MCF 10A (cell line): ENCODE data around the gene LARP1B. TPM values are rescaled to one million over a fixed set of nuclear protein-coding genes. Genes with fewer than 3 reads are reported as not detected.
A peak's percentile ranks its signal among the peaks of the same experiment; 100 is the strongest.

ENCODE experiments used
- BruUV-seq: library from RNA; stranded (reverse); fragments of 400-500 nt; replicated peaks from 2 replicates; lab custom pipeline; 2021; lab: Mats Ljungman, UMichigan
- CTCF ChIA-PET: fragments of 300-600 bp; sonication (Branson Sonifier 250); formaldehyde crosslinking; extraction: SDS; loops from one replicate; lab custom pipeline; 2021; ENCODE audit warnings: antibody characterized with exemption, inconsistent platforms; lab: Yijun Ruan, JAX
- POLR2A ChIA-PET: fragments of 300-600, 350-650 bp; sonication (Branson Sonifier 250); formaldehyde crosslinking; extraction: SDS; loops from one replicate; lab custom pipeline; 2020; ENCODE audit warnings: antibody characterized with exemption, inconsistent platforms; lab: Yijun Ruan, JAX
- DNase-seq: peaks from one replicate; pipeline ENCODE4 v3.0.0-alpha.2; 2018; ENCODE audit not compliant: unreplicated experiment
- H3K27ac Mint-ChIP-seq: one replicate; pipeline ENCODE4 v1.8.0; 2022; ENCODE audit warnings: mild to moderate bottlenecking, low read depth, mixed read lengths; ENCODE audit not compliant: unreplicated experiment
- H3K27me3 Mint-ChIP-seq: one replicate; pipeline ENCODE4 v1.8.0; 2022; ENCODE audit warnings: mixed read lengths; ENCODE audit not compliant: insufficient read depth, unreplicated experiment
- H3K36me3 Mint-ChIP-seq: one replicate; pipeline ENCODE4 v1.8.0; 2022; ENCODE audit warnings: mild to moderate bottlenecking, moderate library complexity, mixed read lengths; ENCODE audit not compliant: insufficient read depth, unreplicated experiment
- H3K4me1 Mint-ChIP-seq: one replicate; pipeline ENCODE4 v1.8.0; 2022; ENCODE audit warnings: mixed read lengths; ENCODE audit not compliant: insufficient read depth, unreplicated experiment
- H3K4me3 Mint-ChIP-seq: one replicate; pipeline ENCODE4 v1.8.0; 2022; ENCODE audit warnings: mild to moderate bottlenecking, moderate library complexity, mixed read lengths; ENCODE audit not compliant: unreplicated experiment
- H3K9me3 Mint-ChIP-seq: one replicate; pipeline ENCODE4 v1.8.0; 2022; ENCODE audit warnings: mixed read lengths; ENCODE audit not compliant: unreplicated experiment
- intact Hi-C: fragments of 100-400 bp; cut with micrococcal nuclease; formaldehyde crosslinking; loops from 2 replicates; pipeline ENCODE4 v1.14.1; 2022
- total RNA-seq: library from RNA; stranded (reverse); gene quantifications from 2 replicates; pipeline ENCODE4 v1.2.3, GENCODE V29; 2022
- TF ChIP-seq, protein P1 (sequence below): fragments of 200-600 bp; IDR thresholded peaks from one replicate; pipeline ENCODE4 v1.8.0; 2022; ENCODE audit warnings: antibody characterized with exemption, mild to moderate bottlenecking; ENCODE audit not compliant: unreplicated experiment

The LARP1B gene
- total RNA-seq, 1 experiment from 2014 or later, result 62.8 TPM

GRCh38 chr4:128228845-128229795 lies 168.0 kb downstream of the LARP1B start:
- no peaks in the 10 kb centered on the region for H3K9me3 Mint-ChIP-seq
- TF ChIP-seq, protein P1, sequence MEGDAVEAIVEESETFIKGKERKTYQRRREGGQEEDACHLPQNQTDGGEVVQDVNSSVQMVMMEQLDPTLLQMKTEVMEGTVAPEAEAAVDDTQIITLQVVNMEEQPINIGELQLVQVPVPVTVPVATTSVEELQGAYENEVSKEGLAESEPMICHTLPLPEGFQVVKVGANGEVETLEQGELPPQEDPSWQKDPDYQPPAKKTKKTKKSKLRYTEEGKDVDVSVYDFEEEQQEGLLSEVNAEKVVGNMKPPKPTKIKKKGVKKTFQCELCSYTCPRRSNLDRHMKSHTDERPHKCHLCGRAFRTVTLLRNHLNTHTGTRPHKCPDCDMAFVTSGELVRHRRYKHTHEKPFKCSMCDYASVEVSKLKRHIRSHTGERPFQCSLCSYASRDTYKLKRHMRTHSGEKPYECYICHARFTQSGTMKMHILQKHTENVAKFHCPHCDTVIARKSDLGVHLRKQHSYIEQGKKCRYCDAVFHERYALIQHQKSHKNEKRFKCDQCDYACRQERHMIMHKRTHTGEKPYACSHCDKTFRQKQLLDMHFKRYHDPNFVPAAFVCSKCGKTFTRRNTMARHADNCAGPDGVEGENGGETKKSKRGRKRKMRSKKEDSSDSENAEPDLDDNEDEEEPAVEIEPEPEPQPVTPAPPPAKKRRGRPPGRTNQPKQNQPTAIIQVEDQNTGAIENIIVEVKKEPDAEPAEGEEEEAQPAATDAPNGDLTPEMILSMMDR, result no peak
- no peak for DNase-seq
- no TSS peak for BruUV-seq
- no peaks in the 10 kb centered on the region for H3K36me3 Mint-ChIP-seq
- peaks cover 13% of the 10 kb centered on the region for H3K4me1 Mint-ChIP-seq
- no peak overlapping the region for H3K4me3 Mint-ChIP-seq
- ChIA-PET POLR2A (no interaction called here), CTCF (interaction anchor here (0.6 to 2.6 kb wide), 5 partner anchors 9 to 711 kb away, joined by 3 to 8 read pairs (median 4); no protein-coding TSS in a partner anchor)
- intact Hi-C loops, result loop anchor here (10.0 kb wide), 1 partner anchor 196 kb away; no protein-coding TSS in a partner anchor
- no peaks in the 10 kb centered on the region for H3K27me3 Mint-ChIP-seq
- no peak overlapping the region for H3K27ac Mint-ChIP-seq

GRCh38 chr4:128232719-128233118 lies 171.6 kb downstream of the LARP1B start:
- TF ChIP-seq, protein P1, result no peak
- Mint-ChIP-seq H3K9me3 (no peaks in the 10 kb centered on the region), H3K4me1 (peaks cover 10% of the 10 kb centered on the region), H3K27me3 (no peaks in the 10 kb centered on the region), H3K4me3 (no peak overlapping the region), H3K36me3 (no peaks in the 10 kb centered on the region), H3K27ac (peak overlapping the region; percentile 69)
- intact Hi-C loops, result no loop called here
- ChIA-PET POLR2A (interaction anchor here (0.7 to 0.8 kb wide), 2 partner anchors 13 to 106 kb away, joined by 3 read pairs; no protein-coding TSS in a partner anchor), CTCF (no interaction called here)
- BruUV-seq, result no TSS peak
- DNase-seq, result no peak

DNA sequence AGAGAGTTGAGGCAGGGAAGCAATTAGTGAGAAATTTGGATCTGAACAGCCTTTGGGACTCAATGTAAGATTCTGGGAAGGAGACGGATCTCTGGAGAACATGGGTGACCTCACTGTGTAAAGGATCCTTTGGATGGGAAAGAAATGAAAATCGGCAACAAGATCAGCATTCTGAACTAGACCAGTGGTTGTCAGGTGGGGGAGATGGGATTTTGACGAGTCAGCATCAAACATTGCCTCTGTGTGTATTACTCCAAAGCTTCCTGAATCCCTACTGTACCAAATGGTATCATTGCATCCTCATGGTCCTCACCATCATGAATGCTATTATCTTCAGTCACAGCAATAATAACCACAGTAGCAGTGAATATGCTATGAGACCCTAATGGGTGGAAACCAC lies 173.7 kb downstream of the LARP1B start:
- POLR2A ChIA-PET, result no interaction called here

GRCh38 chr4:128241019-128241418 lies 179.9 kb downstream of the LARP1B start:
- BruUV-seq, result TSS peak; percentile 84
- Mint-ChIP-seq H3K9me3 (no peaks in the 10 kb centered on the region), H3K27me3 (no peaks in the 10 kb centered on the region), H3K4me1 (peaks cover 33% of the 10 kb centered on the region), H3K4me3 (peak overlapping the region; percentile 32), H3K27ac (peak overlapping the region; percentile 96), H3K36me3 (no peaks in the 10 kb centered on the region)
- POLR2A ChIA-PET, result interaction anchor here (0.9 to 1.5 kb wide), 7 partner anchors 8 to 187 kb away, joined by 3 to 18 read pairs (median 4); partner anchors contain the start of gene PGRMC2
- CTCF ChIA-PET, result interaction anchor here (0.8 kb wide), 1 partner anchor 10 kb away, joined by 4 read pairs; no protein-coding TSS in a partner anchor
- intact Hi-C loops, result loop anchor here (2.0 kb wide), 1 partner anchor 46 kb away; the partner anchor contains the start of gene PGRMC2
- TF ChIP-seq, protein P1, result no peak
- DNase-seq, result no peak

More for the DNA sequence above, 173.7 kb downstream of the LARP1B start:
- no peaks in the 10 kb centered on the region for H3K27me3 Mint-ChIP-seq
- no peaks in the 10 kb centered on the region for H3K36me3 Mint-ChIP-seq
- no TSS peak for BruUV-seq
- no peak overlapping the region for H3K4me3 Mint-ChIP-seq
- H3K27ac Mint-ChIP-seq, result no peak overlapping the region
- no peaks in the 10 kb centered on the region for H3K4me1 Mint-ChIP-seq
- intact Hi-C loops, result no loop called here
- CTCF ChIA-PET, result no interaction called here
- TF ChIP-seq, protein P1, result no peak
- DNase-seq, result no peak
- no peaks in the 10 kb centered on the region for H3K9me3 Mint-ChIP-seq
